ENCODE results near the gene CSTF2T.

CSTF2T gene, protein sequence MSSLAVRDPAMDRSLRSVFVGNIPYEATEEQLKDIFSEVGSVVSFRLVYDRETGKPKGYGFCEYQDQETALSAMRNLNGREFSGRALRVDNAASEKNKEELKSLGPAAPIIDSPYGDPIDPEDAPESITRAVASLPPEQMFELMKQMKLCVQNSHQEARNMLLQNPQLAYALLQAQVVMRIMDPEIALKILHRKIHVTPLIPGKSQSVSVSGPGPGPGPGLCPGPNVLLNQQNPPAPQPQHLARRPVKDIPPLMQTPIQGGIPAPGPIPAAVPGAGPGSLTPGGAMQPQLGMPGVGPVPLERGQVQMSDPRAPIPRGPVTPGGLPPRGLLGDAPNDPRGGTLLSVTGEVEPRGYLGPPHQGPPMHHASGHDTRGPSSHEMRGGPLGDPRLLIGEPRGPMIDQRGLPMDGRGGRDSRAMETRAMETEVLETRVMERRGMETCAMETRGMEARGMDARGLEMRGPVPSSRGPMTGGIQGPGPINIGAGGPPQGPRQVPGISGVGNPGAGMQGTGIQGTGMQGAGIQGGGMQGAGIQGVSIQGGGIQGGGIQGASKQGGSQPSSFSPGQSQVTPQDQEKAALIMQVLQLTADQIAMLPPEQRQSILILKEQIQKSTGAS

DNA sequence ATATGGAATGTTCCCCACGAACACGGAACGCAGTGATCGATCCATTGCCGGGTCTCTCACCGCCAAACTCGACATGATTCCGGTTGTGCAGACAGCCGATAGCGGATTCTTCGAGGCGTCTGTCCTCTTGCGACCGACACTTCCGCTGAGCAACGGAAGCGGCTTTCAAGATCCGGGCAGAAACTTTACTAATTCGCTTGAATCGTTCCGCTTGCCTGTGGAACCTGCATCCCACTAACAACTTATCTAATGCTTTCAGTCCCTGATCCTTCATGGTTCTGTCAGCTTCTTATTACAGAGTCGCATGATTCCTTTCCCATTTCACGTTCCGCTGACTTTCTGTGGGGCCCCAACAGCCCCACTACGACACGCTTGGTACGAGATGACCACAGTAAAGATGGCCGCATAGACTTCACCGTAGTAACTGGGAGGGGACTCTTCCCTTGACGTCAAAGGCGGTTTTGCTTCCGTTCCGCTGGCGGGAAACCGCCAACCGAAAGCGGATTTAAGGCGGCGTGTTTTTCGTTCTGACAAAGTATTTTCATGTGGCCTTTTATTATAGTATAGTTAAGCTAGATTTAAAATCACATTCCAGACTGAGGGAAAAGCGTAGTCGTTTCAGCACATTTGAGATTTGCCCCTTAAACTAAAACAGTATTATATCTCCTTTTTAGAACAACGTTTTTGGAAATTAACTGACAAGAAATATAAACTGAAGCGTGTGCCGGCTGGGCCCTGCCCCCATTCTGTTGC lies at the start of gene CSTF2T:
Gene CSTF2T, minus strand, starts transcription at position 121 of the 753 bp plus-strand sequence. Its CDS starts 46 bp downstream, at position 75.
- DNase-seq (ENCODE audit: low read depth, low spot score): peak; percentile 88

DNA sequence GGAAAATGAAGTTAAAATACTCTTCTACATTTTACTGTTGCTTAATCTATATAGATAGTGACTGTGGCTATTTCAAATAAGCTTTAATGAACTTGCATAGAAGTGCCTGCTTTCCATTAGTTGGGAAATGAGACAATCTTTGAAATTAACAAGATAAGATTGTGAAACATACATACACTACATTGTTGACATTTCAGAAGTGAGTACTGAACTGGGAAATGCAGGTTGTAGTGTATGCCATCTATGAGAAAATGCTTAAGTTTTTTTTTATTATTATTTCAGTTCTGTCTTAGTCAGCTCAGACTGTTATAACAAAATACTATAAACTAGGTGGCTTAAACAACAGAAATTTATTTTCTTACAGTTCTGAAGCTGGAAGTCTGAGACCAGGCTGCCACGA lies 49.6 kb upstream of the CSTF2T start:
- no peak for DNase-seq (ENCODE audit: low read depth, low spot score)

DNA sequence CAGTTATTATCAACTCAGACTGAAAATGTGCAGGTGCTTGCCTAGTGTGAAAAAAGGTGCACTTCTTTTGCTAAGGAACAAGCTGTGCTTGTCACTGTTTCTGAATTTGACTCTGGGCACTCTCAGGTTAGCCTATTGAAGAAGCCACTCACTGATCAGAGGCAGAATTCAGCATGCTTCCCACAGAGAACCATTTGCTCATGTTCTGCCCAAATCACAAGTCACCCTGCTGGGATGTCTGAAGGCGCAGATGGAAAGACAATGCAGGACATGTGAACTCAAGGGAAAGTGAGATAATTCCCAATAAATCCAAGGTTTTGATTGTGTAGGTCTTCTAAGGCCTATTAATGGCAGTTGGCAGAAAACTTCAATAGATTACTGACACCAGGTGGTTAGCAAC lies 47.8 kb upstream of the CSTF2T start:
- no peak for DNase-seq (ENCODE audit: low read depth, low spot score)

DNA sequence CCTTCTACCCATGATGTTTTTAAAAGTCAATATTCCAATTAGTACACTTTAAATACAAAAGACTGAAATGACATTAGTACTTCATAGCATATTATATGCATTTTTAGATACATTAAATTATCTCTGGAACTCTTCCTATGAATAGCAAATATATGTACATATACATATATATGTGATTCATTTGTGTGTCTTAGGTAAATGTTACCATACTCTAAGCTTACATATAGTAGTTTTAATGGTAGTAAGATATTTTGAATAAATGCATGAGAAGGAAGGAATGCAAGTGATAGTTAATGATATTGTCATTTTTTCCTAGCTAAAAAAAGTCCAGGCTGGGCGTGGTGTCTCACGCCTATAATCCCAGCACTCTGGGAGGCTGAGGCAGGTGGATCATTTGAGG lies 46.0 kb upstream of the CSTF2T start:
- DNase-seq (ENCODE audit: low read depth, low spot score): no peak

DNA sequence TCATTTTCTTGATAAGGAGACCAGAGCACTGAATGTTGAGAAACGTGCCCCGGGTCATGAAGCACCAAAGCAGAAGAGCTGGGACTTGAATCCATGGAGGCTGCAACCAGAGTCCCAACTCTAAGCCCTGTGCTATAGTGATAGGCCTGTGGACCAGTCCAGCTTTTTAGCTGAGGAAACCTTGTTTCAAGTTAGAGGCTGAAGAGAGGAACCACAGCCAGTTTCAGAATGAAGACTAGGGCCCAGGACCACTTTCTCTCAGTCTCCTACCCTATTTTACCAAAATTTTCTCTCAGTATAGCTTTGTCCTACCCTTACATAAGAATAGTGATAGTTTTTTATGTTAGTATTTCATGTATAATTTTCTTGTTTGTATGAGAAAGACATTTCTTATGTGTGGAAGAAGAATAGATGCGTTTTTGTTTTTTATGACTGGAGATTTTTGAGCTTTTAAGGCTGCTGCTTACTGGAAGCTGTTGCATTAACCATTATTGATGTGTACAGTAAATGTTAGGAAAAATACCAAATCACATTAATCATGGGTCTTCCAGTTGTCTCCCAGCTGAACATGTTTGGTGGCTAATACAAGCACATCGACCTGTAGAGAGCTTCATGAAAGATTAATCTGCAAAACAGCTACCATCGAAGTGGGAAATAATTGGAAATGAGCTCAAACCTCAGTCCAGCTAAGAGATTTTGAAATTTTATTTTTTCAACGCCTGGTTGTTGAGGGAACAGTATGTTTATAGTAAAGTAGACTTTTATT lies 45.0 kb upstream of the CSTF2T start:
- no peak for DNase-seq (ENCODE audit: low read depth, low spot score)

DNA sequence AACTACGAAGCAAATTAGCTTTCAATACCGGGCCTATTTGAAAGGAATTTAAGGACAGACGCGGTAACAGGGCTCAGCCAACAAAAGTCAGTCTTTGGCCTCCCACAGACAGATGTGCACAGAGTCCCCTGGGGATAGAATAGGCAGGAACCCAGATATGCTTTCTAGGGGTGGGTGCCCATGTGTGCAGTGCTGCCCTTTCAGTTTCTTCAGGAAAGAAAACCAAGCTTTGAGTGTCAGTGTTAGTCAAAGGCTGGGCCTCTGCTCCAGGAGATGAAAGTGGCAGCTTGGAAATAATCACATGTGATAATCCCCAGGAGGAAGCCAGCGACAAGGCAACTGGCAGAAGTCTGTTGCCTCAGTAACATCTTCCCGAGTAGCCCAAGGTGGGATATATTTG lies 43.8 kb upstream of the CSTF2T start:
- no peak for DNase-seq (ENCODE audit: low read depth, low spot score)

DNA sequence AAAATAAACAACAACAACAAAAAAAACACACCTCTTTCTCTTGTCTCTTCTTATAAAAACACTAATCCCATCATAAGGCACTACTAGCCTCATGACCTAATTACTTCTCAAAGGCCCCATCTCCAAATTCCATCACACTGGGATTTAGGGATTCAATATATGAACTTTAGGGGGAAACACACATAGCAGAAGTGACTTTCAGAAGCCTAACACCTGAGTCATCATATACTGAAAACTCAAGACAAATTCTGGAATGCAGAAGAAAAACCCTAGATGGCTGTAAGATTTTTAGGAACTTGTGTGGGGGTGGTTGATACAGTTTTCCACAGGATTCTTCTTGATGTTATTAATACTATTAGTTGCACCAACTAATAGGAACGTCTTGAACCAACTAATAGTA lies 33.7 kb upstream of the CSTF2T start:
- no peak for DNase-seq (ENCODE audit: low read depth, low spot score)

DNA sequence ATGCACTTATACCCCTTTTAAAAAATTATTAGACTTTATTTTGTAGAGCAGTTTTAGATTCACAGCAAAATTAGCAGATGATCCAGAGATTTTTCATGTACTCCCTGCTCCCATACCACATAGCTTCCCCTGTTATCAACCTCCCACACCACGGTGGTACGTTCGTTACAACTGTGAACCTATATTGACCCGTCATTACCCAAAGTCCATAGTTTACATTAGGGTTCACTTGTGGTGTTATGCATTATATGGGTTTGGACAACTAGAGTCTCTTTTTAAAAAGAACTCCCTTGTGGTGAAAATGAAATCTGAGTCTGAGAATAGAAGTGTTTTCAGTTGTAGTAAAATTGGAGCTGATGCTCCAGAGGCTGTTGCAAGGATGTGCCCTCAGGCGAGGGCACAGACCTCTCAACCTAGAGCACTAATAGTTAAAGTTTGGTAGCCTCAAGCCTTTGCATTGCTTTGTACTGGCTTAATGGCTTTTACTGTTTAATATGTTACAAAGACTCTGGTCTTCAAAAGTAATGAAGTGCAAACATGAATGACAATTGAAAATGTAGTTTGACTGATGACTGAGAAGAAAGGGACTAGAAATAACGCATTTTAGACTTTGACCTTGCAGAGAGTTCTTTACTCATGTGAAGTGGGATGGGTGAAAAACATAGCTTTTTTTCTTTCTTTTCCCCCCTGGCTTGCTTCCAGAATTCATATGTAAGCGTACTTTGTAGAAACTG lies 30.6 kb upstream of the CSTF2T start:
- no peak for DNase-seq (ENCODE audit: low read depth, low spot score)

DNA sequence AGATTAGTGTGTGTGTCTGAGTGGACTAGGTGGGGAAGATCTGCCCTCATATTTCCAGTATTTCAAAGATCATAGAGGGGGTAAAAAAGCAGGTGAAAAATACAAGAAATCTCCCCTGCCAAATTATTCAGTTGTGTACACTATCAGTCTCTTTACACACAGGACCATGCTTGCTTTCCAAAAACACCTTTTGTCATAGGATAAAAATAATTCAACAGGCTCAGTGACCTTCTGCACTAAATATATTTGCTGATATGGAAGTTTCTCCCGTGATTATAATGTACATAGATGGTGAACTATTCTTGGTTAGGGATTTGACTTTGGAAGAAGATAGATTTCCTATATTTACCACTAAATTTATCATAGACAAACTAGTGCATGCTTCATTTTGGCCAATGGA lies 24.6 kb upstream of the CSTF2T start:
- DNase-seq (ENCODE audit: low read depth, low spot score): no peak

DNA sequence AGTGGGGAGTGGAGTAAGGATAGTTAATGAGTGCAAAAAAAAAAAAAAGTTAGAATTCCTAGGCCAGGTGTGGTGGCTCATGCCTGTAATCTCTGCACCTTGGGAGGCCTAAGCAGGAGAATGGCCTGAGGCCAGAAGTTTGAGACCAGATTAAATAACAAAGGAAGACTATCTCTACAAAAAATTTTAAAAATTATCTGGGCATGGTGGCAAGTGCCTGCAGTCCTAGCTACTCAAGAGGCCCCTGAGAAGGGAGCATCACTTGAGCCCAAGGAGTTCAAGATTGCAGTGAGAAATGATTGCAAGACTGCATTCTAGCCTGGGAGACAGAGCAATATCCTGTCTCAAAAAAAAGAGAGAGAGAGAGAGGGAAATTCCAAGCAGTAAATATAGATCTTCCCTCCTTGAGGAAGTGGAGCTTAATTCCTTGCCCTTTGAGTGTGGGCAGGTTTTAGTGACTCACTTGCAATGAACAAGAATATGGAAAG lies 19.5 kb upstream of the CSTF2T start:
- DNase-seq (ENCODE audit: low read depth, low spot score): no peak

DNA sequence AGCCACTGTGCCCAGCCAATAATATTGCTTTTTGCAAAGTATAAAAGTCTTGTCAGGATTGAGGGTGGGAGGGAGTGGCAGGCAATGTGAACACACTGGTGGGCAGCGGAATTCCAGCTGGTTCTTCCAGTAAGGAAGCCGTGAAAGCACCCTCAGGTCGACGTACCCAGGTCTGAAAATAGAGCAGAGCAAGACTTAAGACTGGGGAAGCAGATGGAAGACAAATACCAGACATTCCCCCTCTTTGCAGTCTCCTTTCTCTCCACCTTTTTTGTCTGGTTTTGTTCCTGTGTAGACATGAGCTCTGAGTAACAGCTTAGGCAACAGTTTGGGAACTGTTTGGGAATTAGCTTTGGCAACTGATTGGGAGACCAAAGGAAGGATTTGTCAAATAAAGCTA lies 17.6 kb upstream of the CSTF2T start:
- DNase-seq (ENCODE audit: low read depth, low spot score): no peak

DNA sequence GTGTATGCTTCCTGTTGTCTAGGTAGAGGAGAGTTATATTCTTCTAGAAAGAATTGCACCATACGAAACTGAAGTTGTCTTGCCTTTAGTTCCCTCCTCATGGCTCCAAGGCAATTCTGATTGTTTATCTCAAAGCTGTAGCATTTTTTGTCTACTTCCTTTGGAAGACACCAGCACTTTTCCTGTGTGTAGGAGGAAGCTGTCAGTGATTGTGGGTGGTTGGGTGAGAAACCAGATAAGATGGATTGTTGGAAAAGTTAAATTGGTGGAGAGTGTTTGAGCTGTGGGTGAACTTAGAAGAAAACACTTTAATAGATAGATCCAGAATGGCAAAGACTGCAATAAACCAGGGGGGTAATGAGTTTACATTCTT lies 12.1 kb upstream of the CSTF2T start:
- DNase-seq (ENCODE audit: low read depth, low spot score): no peak

DNA sequence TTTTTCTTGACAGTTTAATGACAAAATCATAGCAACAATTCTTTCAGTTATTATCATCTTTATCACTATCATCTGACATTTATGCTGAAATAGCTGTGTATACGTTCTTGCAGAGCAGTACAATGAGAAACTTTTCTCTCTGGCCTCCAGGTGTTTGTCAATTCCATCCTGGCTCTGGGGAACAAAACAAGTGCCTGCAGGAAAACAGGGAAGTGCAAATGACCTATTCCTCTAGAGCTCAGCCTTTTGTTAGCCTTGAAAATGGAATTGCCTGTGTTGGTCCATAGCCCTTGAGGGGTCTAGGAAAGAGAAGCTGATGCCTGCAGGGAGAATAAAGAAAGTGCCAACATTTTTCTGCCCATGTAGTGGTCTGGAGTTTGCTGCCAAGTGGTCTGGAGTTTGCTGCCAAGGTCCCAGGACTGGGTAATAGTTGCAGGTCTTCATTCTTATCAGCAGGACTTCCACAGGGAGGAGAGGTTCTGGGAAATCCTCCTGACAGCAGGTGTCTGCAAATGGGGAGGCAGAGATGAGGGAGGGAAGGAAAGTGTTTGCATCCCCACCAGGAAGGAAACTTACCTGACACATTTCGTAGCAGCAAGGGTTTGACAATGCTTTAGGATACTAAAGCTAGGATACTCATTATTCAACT lies 10.1 kb upstream of the CSTF2T start:
- DNase-seq (ENCODE audit: low read depth, low spot score): no peak

DNA sequence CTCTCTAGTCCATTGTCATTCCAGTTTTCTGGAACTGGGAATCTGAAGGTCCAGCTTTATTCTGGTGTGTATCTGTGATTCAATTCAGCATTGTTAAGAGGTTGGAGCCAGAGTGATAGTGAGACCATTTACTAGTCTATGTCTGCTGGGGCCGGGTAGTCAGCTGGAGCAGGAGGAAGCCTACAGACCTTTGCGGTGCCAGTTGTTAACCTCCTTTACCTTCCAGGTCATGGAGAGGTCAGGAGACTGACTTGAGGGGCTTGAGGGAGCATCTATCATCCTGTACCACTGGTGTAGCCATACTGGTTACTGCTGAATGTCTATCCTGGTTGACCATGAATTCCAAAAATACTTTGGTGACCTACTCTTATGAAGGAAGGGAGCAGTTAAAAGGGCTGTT lies 9.2 kb upstream of the CSTF2T start:
- no peak for DNase-seq (ENCODE audit: low read depth, low spot score)

DNA sequence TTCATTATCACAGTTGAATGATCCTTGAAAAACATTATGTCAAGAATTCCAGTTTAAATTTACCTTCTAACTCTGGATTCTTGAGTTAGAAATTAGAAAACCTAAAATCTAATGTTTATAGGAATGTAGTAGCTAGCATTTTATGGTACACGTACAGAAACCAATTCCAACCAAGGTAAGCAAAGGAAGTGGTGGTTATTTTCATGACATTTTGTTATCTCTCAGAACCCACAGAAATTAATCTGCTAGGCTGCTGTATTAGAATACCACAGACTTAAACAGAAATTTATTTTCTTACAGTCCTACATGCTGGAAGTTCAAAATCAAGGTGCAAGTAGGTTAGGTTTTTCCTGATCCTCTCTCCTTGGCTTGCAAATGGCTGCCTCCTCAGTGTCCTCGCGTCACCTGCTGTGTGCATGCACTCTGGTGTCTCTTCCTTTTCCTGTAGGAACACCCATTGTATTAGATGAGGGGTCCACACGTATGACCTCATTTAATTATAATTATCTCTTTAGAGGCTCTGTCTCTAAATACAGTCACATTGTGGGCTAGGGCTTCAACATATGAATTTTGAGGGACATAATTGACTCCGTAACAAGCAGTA lies 8.5 kb upstream of the CSTF2T start:
- no peak for DNase-seq (ENCODE audit: low read depth, low spot score)

DNA sequence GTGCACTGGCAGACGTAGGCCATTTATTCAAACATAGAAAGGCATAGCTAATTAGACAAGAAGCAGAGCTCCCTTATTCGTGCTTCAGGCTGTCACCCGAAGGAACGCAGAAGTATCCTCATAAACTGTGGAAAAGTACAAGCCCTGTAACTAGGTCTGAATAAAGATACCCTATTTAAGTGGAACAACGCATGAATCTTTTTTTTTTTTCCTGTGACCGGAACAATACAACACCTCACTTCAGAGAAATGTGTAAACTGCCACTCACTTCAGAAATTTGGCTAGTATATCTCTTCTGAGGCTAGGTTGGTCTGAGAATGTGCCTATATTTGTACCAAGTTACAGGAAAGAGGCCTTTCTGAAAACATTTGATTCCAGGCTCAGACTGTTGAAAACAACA lies 8.0 kb upstream of the CSTF2T start:
- no peak for DNase-seq (ENCODE audit: low read depth, low spot score)

DNA sequence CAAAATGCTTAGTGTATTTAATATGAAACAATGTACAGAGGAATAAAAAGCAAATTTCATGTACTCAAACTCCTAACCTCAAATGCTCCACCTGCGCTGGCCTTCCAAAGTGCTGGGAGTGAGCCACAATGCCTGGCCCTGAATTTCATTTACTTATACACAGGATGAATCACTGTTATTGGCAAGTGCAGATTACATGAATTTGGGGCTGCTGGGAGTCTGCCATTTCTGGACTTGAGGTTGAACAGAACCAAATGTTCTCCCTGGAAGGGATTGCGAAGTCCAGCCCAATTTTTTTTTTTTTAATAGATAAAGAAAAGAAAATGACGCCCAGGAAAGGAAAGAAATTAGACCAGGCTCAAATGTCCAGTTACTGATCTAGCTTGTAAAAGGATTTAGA lies 6.8 kb upstream of the CSTF2T start:
- no peak for DNase-seq (ENCODE audit: low read depth, low spot score)

DNA sequence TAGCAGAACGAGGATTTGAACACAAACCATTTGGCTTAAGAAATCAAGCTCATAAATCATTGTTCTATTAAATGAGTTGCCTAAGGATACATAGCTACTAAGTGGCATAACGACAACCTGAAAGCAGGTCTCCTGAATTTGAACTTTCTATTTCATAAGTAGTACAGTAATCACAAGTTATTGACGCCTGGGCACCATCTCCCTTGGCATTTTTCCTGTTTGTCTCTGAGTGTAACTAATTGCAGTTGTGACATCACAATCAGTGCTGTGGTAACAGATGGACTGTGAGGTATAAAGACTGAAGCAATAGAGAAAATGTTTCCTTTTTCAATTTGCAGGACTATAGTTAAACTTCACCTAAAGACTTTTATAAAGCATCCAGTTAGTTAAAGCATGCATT lies 6.4 kb upstream of the CSTF2T start:
- DNase-seq (ENCODE audit: low read depth, low spot score): no peak

DNA sequence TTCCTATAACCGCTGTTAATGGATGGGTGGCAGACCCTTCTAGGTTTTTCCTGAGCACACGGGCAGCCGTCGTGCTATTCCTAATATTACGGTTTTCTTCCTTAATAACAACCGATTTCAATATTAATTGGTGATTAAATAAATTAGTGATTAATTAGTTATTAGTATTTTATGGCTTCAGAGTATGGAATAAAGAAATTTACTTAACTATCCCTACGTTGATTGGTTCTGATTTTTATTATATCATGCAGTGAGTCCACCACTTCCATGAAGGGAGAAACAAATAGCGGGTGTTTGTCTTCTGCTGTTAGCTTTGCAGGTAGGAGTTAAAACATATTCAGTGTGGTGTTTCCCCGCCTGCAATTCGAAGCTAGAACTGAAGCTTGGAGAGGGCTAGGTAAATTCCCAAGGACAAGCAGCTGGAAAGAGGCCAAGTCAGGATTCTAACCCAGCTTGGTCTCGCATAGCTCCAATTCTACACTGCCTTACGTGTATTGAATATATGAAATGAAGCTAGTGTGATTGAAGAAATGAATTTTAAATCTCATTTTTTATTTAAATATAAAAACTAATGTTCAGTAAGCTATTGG lies 928 bp upstream of the CSTF2T start:
- DNase-seq (ENCODE audit: low read depth, low spot score): peak; percentile 2

DNA sequence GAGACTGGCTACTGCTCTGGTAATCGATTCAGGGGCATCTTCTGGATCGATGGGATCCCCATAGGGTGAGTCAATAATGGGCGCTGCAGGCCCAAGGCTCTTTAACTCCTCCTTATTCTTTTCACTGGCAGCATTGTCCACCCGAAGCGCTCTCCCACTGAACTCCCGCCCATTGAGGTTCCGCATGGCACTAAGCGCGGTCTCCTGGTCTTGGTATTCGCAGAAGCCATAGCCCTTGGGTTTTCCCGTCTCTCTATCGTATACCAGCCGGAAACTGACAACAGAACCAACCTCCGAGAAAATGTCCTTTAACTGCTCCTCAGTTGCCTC lies 285 bp downstream of the CSTF2T start:
- DNase-seq (ENCODE audit: low read depth, low spot score): no peak
